Measurements from ENCODE around the gene COL7A1. TPM values are rescaled to one million over a fixed set of nuclear protein-coding genes. Genes with fewer than 3 reads are reported as not detected.

Gene COL7A1
- total and polyA plus RNA-seq, 2 of the 8 experiments (the other 6 are each of a cell fraction or from before 2014, with no cell fraction given): 10.7 to 13.9 TPM

DNA sequence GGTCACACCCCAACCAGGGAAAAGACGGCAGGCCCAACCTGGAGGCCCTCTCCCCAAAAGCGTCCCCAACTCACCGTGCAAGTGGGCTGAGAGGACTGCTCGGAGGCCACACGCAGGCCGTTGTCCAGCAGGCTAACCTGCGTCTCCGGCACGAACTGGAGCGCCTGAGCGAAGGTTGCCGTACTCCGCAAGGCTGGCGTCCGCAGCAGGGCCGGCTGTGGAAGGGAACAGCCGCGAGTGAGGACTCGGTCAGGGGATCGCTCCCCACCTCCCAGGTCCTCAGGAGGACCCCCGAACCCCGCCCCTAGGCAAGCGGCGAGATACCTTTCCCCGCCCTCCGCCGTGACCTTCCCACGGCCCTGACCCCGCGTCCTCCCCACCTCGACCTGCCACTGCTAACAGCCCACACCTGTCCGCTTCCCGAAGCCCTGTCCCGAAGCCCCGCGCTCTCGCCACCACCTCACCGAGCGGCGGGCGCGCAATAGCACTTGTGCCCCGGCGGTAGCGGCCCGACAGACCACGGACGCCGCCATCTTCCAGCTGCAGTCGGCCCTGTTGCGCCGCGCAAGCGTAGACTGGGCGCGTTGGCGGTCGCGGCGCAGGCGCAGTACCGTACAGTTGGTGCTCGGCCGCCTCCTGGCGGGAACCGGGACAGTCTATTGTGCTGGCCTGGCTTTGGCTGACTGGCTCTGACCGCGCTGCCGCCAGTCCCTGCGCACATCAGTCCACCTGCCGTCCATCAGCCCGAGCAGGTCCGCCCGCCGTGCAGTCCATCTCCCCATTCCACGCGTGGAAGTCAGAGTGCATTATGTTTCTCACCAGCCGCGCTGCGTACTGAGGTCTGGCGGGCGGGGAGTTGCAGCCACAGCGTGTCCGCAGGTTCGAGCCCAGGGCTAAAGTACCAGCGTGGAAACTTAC lies 14.2 kb upstream of the COL7A1 start, which contains the start of gene UQCRC1:
UQCRC1 (minus strand) TSS at position 559 of the 918 bp plus-strand sequence; CDS start at position 533, 26 bp downstream.
- Histone ChIP-seq H3K4me2 (ENCODE audit: insufficient read depth in 1 of 2, low read depth in 2 of 2, low read length in 2 of 2) (peak within 1 kb of the TSS; percentile 70 to 87), H4K91ac (replicated peaks; ENCODE audit: insufficient read length, low read length) (peak within 1 kb of the TSS; percentile 99), H3K4me1 (replicated peaks in 1 of 4; ENCODE audit: control insufficient read depth in 3 of 4, insufficient read depth in 4 of 4, low read length in 3 of 4) (peaks cover 0 to 2% (median under 1%) of the 10 kb centered on the region in 4 experiments; a peak in 2 of 7 replicates), H3K4me3 (ENCODE audit: extremely low read depth in 1 of 4, insufficient read depth in 2 of 4, low read depth in 3 of 4, low read length in 4 of 4) (peak within 1 kb of the TSS; percentile 79 to 99 (median 91)), H3K36me3 (ENCODE audit: control insufficient read depth in 2 of 4, insufficient read depth in 4 of 4, low read length in 3 of 4) (peaks cover 17 to 26% (median 19%) of the 10 kb centered on the region in 4 experiments), H2BK20ac (ENCODE audit: low read length) (no peak within 1 kb of the TSS), H3K23ac (ENCODE audit: insufficient read length) (no peak within 1 kb of the TSS), H3K56ac (replicated peaks; ENCODE audit: insufficient read length, low read depth, low read length) (peak within 1 kb of the TSS; percentile 98), H4K8ac (ENCODE audit: extremely low read depth, insufficient read depth, low read length) (peak within 1 kb of the TSS; percentile 98), H4K20me1 (replicated peaks in 1 of 2; ENCODE audit: control insufficient read depth in 1 of 2, insufficient read depth in 2 of 2, low read length in 2 of 2) (peaks cover 0 to 11% of the 10 kb centered on the region in 2 experiments), H3K4ac (replicated peaks; ENCODE audit: insufficient read length, low read depth, low read length) (peak within 1 kb of the TSS; percentile 100), H3K79me2 (ENCODE audit: control insufficient read depth in 1 of 2, insufficient read depth in 2 of 2, low read length in 2 of 2) (peaks cover 6 to 17% of the 10 kb centered on the region in 2 experiments), H2AK5ac (ENCODE audit: low read depth, low read length) (no peak within 1 kb of the TSS; the same call in 1 of the 2 replicates), H3K23me2 (ENCODE audit: low read depth, low read length) (peaks cover 4% of the 10 kb centered on the region; the same call in 1 of the 2 replicates), H3K79me1 (ENCODE audit: low read depth, low read length) (no peaks in the 10 kb centered on the region; the same call in 1 of the 2 replicates), H2BK120ac (replicated peaks; ENCODE audit: low read depth, low read length) (peak within 1 kb of the TSS; percentile 95), H3K18ac (ENCODE audit: extremely low read depth, low read length) (peak within 1 kb of the TSS; percentile 99), H2BK15ac (ENCODE audit: low read length) (peak within 1 kb of the TSS; percentile 93; the same call in 1 of the 2 replicates), H3K14ac (ENCODE audit: insufficient read length) (no peak within 1 kb of the TSS), H3K27me3 (replicated peaks in 1 of 4; ENCODE audit: control insufficient read depth in 3 of 4, extremely low read depth in 1 of 4, insufficient read depth in 3 of 4, low read length in 3 of 4) (no peaks in the 10 kb centered on the region), H2BK12ac (ENCODE audit: low read depth, low read length) (peak within 1 kb of the TSS; percentile 85; the same call in 1 of the 2 replicates), H3K27ac (ENCODE audit: low read depth, low read length) (peak within 1 kb of the TSS; percentile 85), H3K9ac (replicated peaks in 1 of 4; ENCODE audit: extremely low read depth in 1 of 4, low read depth in 3 of 4, low read length in 3 of 4) (peak within 1 kb of the TSS; percentile 91 to 97 (median 95)), H2AFZ (ENCODE audit: low read length) (peak within 1 kb of the TSS; percentile 95; the same call in 1 of the 2 replicates), H2BK5ac (ENCODE audit: low read depth, low read length) (peak within 1 kb of the TSS; percentile 92), H3K9me3 (ENCODE audit: insufficient read depth in 2 of 2, low read depth in 1 of 2, low read length in 1 of 2) (no peaks in the 10 kb centered on the region), H4K5ac (ENCODE audit: insufficient read length, low read depth, low read length) (peak within 1 kb of the TSS; percentile 99)
- 1% methylated on average over 82 of the region's 86 CpGs; no CpG with 5 or more reads in 1 of the 2 experiments for WGBS, 2 experiments (ENCODE audit: extremely low coverage in 1 of 2, insufficient coverage in 1 of 2, insufficient read length in 1 of 2, insufficient replicate concordance in 2 of 2, low coverage in 1 of 2, low lambda C conversion rate in 2 of 2, missing lambda C conversion rate in 1 of 2)
- CTCF ChIA-PET (ENCODE audit: partially characterized antibody): interaction anchor here (1.0 to 4.8 kb wide), 7 partner anchors 12 to 61 kb away, joined by 3 to 23 read pairs (median 4); partner anchors contain the start of gene SLC26A6
- FAIRE-seq: no peak
- POLR2A ChIA-PET (ENCODE audit: partially characterized antibody): interaction anchor here (0.6 to 5.0 kb wide), 16 partner anchors 9 to 202 kb away, joined by 3 to 75 read pairs (median 4); partner anchors contain the start of genes CELSR3, COL7A1, NCKIPSD and SLC26A6
- peak; percentile 88 to 93 for DNase-seq (ENCODE audit: low read depth in 1 of 2, low spot score in 2 of 2)
- TF ChIP-seq, protein P1, sequence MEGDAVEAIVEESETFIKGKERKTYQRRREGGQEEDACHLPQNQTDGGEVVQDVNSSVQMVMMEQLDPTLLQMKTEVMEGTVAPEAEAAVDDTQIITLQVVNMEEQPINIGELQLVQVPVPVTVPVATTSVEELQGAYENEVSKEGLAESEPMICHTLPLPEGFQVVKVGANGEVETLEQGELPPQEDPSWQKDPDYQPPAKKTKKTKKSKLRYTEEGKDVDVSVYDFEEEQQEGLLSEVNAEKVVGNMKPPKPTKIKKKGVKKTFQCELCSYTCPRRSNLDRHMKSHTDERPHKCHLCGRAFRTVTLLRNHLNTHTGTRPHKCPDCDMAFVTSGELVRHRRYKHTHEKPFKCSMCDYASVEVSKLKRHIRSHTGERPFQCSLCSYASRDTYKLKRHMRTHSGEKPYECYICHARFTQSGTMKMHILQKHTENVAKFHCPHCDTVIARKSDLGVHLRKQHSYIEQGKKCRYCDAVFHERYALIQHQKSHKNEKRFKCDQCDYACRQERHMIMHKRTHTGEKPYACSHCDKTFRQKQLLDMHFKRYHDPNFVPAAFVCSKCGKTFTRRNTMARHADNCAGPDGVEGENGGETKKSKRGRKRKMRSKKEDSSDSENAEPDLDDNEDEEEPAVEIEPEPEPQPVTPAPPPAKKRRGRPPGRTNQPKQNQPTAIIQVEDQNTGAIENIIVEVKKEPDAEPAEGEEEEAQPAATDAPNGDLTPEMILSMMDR (IDR thresholded peaks at IDR 0.05; ENCODE audit: control extremely low read depth in 1 of 3, insufficient read depth in 1 of 3, low read depth in 1 of 3, low read length in 3 of 3): peak; percentile 64 to 74 (median 71)
- peak; percentile 23 for TF ChIP-seq SAP30 (IDR thresholded peaks at IDR 0.05; ENCODE audit: insufficient read depth, insufficient replicate concordance, low read length)
- TF ChIP-seq NANOG (IDR thresholded peaks at IDR 0.05; ENCODE audit: insufficient read depth, low read depth, low read length, poor library complexity, severe bottlenecking): no peak
- peak; percentile 89 for TF ChIP-seq KDM5A (IDR thresholded peaks at IDR 0.05; ENCODE audit: low read length)
- no peak for TF ChIP-seq BCL11A (IDR thresholded peaks at IDR 0.05; ENCODE audit: low read depth in 2 of 2, low read length in 2 of 2)
- TF ChIP-seq TCF12 (IDR thresholded peaks at IDR 0.05; ENCODE audit: low read depth, low read length): no peak

Measured in H1 (cell line).